ENCODE measurements around the gene APOC3.

The APOC3 gene

DNA sequence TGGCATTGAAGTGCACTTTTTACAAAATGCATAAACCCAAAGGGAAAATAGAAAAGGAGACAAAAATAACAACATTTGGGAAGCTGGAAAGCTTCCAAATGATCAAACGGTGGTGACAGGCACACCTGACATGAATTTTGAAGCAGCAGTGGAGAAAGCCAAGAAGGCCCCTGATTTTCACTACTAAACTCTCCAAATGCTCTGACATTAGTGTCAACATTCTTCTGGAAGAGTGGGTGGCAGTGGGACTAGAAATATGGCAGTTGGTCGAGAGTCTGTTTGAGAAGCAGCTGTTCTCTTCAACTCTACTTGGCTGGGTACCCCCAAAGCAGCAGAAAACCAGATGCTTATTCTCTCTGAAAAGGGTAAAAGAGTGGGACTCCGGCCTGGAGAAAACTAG lies 25.7 kb upstream of the APOC3 start:
- no peak for DNase-seq (ENCODE audit: low read depth)
- TF ChIP-seq, protein P1, sequence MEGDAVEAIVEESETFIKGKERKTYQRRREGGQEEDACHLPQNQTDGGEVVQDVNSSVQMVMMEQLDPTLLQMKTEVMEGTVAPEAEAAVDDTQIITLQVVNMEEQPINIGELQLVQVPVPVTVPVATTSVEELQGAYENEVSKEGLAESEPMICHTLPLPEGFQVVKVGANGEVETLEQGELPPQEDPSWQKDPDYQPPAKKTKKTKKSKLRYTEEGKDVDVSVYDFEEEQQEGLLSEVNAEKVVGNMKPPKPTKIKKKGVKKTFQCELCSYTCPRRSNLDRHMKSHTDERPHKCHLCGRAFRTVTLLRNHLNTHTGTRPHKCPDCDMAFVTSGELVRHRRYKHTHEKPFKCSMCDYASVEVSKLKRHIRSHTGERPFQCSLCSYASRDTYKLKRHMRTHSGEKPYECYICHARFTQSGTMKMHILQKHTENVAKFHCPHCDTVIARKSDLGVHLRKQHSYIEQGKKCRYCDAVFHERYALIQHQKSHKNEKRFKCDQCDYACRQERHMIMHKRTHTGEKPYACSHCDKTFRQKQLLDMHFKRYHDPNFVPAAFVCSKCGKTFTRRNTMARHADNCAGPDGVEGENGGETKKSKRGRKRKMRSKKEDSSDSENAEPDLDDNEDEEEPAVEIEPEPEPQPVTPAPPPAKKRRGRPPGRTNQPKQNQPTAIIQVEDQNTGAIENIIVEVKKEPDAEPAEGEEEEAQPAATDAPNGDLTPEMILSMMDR (IDR thresholded peaks at IDR 0.05; ENCODE audit: insufficient read depth, low read depth, low read length, missing control alignments) = no peak

DNA sequence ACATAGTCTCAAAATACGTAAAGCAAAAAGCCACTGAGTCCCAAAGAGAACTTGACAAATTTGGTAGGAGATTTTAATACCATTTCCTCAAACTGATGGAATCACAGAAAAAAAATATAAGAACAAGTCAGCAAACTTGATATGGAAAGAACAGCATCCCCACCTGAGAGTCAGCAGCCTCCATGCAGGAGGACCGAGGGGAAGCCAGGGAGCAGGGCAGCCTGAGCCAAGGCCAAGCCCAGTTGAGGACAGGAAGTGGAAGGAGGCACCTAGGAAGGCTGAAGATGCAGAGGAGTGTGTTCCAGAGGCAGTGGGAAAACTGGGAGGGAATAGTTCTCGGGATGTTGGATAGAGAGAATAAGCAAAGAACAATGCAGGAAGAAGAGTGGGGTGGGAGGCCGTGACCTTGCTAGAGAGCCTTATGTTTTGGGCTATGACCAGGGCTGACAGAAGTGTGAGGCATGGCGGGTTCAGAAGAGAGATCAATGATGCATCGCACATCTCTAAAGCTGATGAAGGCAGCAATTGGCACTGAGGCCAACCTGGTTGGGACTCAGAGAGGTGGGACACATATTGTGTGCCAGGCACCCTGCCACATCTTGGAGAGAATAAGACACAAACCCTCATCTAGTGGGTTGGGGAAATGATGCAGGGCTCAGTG lies 22.0 kb upstream of the APOC3 start:
- TF ChIP-seq, protein P1 (IDR thresholded peaks at IDR 0.05; ENCODE audit: insufficient read depth, low read depth, low read length, missing control alignments) = no peak
- H3K4me3 ChIP-seq (ENCODE audit: low read length) = no peak overlapping the region
- DNase-seq (ENCODE audit: low read depth) = no peak

More for the DNA sequence above, 25.7 kb upstream of the APOC3 start:
- no peak overlapping the region for H3K4me3 ChIP-seq (ENCODE audit: low read length)

DNA sequence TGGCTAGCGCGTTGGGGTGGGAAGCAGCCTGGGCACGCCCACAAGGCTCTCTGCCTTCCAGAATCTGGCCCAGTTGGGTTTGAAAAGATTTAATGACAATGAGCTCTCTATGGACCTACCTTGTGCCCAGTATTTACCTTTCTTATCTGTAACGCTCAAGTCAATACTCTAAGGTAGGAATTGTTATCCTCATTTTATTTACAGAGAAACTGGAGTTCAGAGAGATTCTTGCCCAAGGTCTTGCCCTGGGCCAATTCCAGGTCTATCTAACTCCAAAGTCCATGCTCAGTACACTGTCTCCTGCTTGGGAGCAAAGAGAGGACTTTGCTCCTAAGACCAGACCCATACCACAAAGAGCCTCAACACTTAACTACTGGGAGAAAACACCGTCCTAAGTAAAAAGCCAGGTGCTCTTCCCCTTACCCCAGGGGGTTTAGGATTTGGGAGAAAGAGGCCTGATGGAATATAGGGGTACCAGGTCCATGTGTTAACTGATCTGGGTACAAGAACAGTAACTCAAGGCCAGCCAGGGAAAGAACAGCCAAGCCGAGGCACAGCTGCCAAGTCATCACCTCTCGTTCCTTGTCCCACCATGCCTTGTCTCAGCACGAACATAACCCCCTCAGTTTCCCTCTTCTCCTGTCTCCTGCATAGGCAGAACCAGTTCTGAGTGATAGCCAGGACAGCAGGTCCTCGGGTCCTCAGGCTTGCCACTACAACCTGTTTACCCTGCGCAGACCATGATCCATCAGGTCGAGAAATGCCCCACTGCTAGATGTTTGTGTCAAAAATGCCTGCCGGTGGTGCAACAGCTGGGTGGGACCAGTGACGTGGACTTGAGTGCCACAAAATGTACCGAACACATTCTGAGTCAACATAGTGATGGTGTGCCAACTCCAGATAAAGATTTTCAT lies 21.2 kb upstream of the APOC3 start:
- H3K4me3 ChIP-seq (ENCODE audit: low read length) = no peak overlapping the region

DNA sequence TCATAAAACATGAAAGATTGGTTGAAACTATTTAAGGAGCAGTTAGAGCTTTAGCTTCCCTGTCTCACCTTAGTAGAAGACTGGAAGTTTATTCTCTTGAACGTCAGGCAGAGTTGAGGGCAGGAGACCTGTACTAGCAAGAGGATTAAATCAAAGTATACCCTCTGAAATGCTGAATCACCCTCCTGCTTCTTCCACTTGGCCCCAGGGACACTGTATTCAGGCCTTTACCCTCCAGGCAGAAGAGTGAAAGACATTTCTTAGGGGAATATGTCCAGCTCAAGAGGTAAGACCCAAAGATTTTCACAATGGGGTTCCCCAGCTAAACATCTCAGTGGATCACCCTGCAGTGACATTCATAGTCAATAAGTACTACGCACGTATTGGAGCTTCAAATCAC lies 18.5 kb upstream of the APOC3 start:
- no peak overlapping the region for H3K4me3 ChIP-seq (ENCODE audit: low read length)
- TF ChIP-seq, protein P1 (IDR thresholded peaks at IDR 0.05; ENCODE audit: insufficient read depth, low read depth, low read length, missing control alignments) = no peak
- no peak for DNase-seq (ENCODE audit: low read depth)

More for the DNA sequence above, 21.2 kb upstream of the APOC3 start:
- DNase-seq (ENCODE audit: low read depth) = peak; percentile 80
- TF ChIP-seq, protein P1 (IDR thresholded peaks at IDR 0.05; ENCODE audit: insufficient read depth, low read depth, low read length, missing control alignments) = no peak

DNA sequence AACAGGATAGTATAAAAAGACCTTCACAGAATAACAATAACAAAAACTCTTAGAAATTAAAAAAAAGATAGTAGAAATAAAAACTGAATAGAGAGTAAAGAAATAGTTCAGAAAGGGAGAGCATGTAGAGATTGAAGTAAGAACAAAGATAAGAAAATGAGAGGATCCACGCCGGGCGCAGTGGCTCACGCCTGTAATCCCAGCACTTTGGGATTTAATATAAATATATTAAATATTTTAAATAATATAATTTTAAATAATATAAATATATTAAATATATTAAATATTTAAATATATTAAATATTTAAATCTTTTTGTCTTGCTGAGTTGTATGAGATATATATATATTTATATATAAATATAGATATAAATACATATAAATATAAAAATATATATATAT lies 17.6 kb upstream of the APOC3 start:
- DNase-seq (ENCODE audit: low read depth) = no peak
- TF ChIP-seq, protein P1 (IDR thresholded peaks at IDR 0.05; ENCODE audit: insufficient read depth, low read depth, low read length, missing control alignments) = no peak
- H3K4me3 ChIP-seq (ENCODE audit: low read length) = no peak overlapping the region

DNA sequence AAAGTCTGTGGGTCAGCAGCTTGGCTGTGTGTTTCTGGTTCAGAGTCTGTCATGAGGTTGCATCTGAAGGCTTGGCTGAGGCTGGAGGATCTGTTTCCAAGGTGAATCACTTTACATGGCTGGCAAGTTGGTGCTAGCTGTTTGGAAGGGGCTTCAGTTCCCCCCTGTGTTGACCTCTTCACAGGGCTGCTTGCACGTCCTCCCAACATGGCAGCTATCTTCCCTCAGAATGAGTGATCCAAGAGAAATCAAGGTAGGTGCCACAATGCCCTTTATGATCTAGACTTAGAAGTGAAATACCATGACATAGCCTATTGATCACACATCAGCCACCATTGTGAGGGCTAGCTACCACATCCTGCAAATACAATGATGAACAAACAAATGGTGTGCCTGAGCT lies 16.5 kb upstream of the APOC3 start:
- TF ChIP-seq, protein P1 (IDR thresholded peaks at IDR 0.05; ENCODE audit: insufficient read depth, low read depth, low read length, missing control alignments) = no peak
- H3K4me3 ChIP-seq (ENCODE audit: low read length) = no peak overlapping the region
- DNase-seq (ENCODE audit: low read depth) = no peak

Measured in epithelial cell of esophagus (primary cell).